Trophoblast cell (in vitro differentiated cells and primary cell): ENCODE results near the gene LAMB1.
A peak's percentile ranks its signal among the peaks of the same experiment; 100 is the strongest.

Experiments used
- DNase-seq, 2 donors: peaks; one replicate each; pipeline ENCODE4 v3.0.0-alpha.2; 2016
- H2AFZ ChIP-seq: 2 replicates; pipeline ENCODE4 v1.6.1; 2013; ENCODE audit warnings: low read length, moderate library complexity, mild to moderate bottlenecking; ENCODE audit not compliant: insufficient read depth, poor library complexity
- H2AK5ac ChIP-seq: 2 replicates; pipeline ENCODE4 v1.6.1; 2013; ENCODE audit warnings: mild to moderate bottlenecking, low read length
- H2BK120ac ChIP-seq: 2 replicates; pipeline ENCODE4 v1.6.1; 2013; ENCODE audit warnings: low read length, mild to moderate bottlenecking, moderate library complexity; ENCODE audit not compliant: insufficient read depth, poor library complexity
- H2BK12ac ChIP-seq: 2 replicates; pipeline ENCODE4 v1.6.1; 2013; ENCODE audit warnings: mild to moderate bottlenecking, low read length, moderate library complexity
- H2BK5ac ChIP-seq: 2 replicates; pipeline ENCODE4 v1.6.1; 2013; ENCODE audit warnings: low read length, low read depth, moderate library complexity, mild to moderate bottlenecking; ENCODE audit not compliant: poor library complexity
- H3K14ac ChIP-seq: 2 replicates; pipeline ENCODE4 v1.6.1; 2013; ENCODE audit warnings: mild to moderate bottlenecking, low read length
- H3K18ac ChIP-seq: 2 replicates; pipeline ENCODE4 v1.6.1; 2013; ENCODE audit warnings: mild to moderate bottlenecking, low read length
- H3K23ac ChIP-seq: 2 replicates; pipeline ENCODE4 v1.6.1; 2013; ENCODE audit warnings: low read length
- H3K27ac ChIP-seq: 2 replicates; pipeline ENCODE4 v1.5.1; 2013; ENCODE audit warnings: low read depth, mild to moderate bottlenecking, inconsistent platforms, low read length, moderate library complexity
- H3K27me3 ChIP-seq: 2 replicates; pipeline ENCODE4 v1.6.1; 2013; ENCODE audit warnings: inconsistent platforms, mild to moderate bottlenecking, low read length, moderate library complexity; ENCODE audit not compliant: insufficient read depth
- H3K36me3 ChIP-seq, 2 experiments: 1 replicate in 1 of 2; 2 replicates in 1 of 2; pipeline ENCODE4 v1.6.1; 2013; ENCODE audit warnings: low read length in 2 of 2, mild to moderate bottlenecking in 2 of 2, moderate library complexity in 1 of 2; ENCODE audit not compliant: insufficient read depth in 2 of 2, control insufficient read depth in 1 of 2
- H3K4ac ChIP-seq: 2 replicates; pipeline ENCODE4 v1.6.1; 2013; ENCODE audit warnings: low read depth, mild to moderate bottlenecking, low read length, moderate library complexity
- H3K4me1 ChIP-seq, 2 experiments: 1 replicate in 1 of 2; 2 replicates in 1 of 2; pipeline ENCODE4 v1.6.1; 2013; ENCODE audit warnings: low read length in 2 of 2, mild to moderate bottlenecking in 2 of 2, moderate library complexity in 1 of 2; ENCODE audit not compliant: insufficient read depth in 2 of 2, control insufficient read depth in 1 of 2
- H3K4me2 ChIP-seq: 2 replicates; pipeline ENCODE4 v1.6.1; 2013; ENCODE audit warnings: inconsistent platforms, mild to moderate bottlenecking, low read length, moderate library complexity
- H3K4me3 ChIP-seq: 2 replicates; pipeline ENCODE4 v1.5.1; 2013; ENCODE audit warnings: mild to moderate bottlenecking, low read depth, low read length, inconsistent platforms
- H3K79me1 ChIP-seq: one replicate; pipeline ENCODE4 v1.6.1; 2013; ENCODE audit warnings: low read length
- H3K79me2 ChIP-seq: 2 replicates; pipeline ENCODE4 v1.6.1; 2013; ENCODE audit warnings: low read length, mild to moderate bottlenecking; ENCODE audit not compliant: control insufficient read depth, insufficient read depth, poor library complexity
- H3K9ac ChIP-seq: 2 replicates; pipeline ENCODE4 v1.6.1; 2013; ENCODE audit warnings: mild to moderate bottlenecking, low read length
- H3K9me3 ChIP-seq: 2 replicates; pipeline ENCODE4 v1.6.1; 2013; ENCODE audit warnings: low read depth, mild to moderate bottlenecking, control low read depth, inconsistent platforms, low read length; ENCODE audit not compliant: insufficient read depth
- H4K12ac ChIP-seq: 2 replicates; pipeline ENCODE4 v1.6.1; 2013; ENCODE audit warnings: low read depth, mild to moderate bottlenecking, low read length, moderate library complexity
- H4K8ac ChIP-seq: 2 replicates; pipeline ENCODE4 v1.6.1; 2013; ENCODE audit warnings: low read depth, mild to moderate bottlenecking, low read length, moderate library complexity
- H4K91ac ChIP-seq: one replicate; pipeline ENCODE4 v1.6.1; 2013; ENCODE audit warnings: low read depth, mild to moderate bottlenecking, low read length, moderate library complexity
- WGBS: extraction: QIAGEN DNeasy Blood & Tissue Kit; methylation state at CpG from one replicate; pipeline ENCODE4 v1.1.7; 2013; ENCODE audit warnings: missing lambda C conversion rate; ENCODE audit not compliant: insufficient read length, insufficient coverage; ENCODE audit errors: extremely low coverage; 5-methylcytosine and 5-hydroxymethylcytosine counted together

The LAMB1 gene

DNA sequence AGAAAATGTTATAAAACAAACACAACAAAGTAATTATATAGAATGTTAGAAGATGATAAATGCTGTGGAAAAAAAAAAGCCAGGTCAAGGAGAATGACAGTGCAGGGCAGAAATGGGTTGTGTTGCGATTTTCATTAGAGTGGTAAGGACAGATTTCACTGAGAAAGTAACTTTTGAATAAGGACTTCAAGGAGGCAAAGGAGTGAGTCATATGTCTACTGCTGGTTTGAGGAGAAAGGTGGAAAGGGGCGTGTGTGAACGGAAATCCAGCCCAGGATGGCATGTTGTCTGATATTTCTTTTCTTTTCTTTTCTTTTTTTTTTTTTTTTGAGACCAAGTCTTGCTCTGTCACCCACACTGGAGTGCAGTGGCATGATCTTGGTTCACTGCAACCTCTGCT, 124.3 kb downstream of the LAMB1 start:
- Histone ChIP-seq H4K8ac (no peak overlapping the region), H3K4ac (no peak overlapping the region), H3K23ac (no peak overlapping the region), H3K27me3 (no peaks in the 10 kb centered on the region), H3K14ac (no peak overlapping the region), H3K4me2 (no peak overlapping the region), H2AK5ac (no peak overlapping the region), H3K79me2 (no peaks in the 10 kb centered on the region), H3K27ac (no peak overlapping the region), H2BK120ac (no peak overlapping the region), H3K9ac (no peak overlapping the region), H3K9me3 (no peaks in the 10 kb centered on the region), H3K79me1 (no peaks in the 10 kb centered on the region), H3K4me1 (no peaks in the 10 kb centered on the region), H2BK12ac (no peak overlapping the region), H2AFZ (no peak overlapping the region), H4K12ac (no peak overlapping the region), H3K4me3 (no peak overlapping the region), H3K36me3 (no peaks in the 10 kb centered on the region), H2BK5ac (no peak overlapping the region), H3K18ac (no peak overlapping the region), H4K91ac (no peak overlapping the region)
- WGBS = no CpG with 5 or more reads among the region's 3 CpGs
- DNase-seq = no peak

DNA sequence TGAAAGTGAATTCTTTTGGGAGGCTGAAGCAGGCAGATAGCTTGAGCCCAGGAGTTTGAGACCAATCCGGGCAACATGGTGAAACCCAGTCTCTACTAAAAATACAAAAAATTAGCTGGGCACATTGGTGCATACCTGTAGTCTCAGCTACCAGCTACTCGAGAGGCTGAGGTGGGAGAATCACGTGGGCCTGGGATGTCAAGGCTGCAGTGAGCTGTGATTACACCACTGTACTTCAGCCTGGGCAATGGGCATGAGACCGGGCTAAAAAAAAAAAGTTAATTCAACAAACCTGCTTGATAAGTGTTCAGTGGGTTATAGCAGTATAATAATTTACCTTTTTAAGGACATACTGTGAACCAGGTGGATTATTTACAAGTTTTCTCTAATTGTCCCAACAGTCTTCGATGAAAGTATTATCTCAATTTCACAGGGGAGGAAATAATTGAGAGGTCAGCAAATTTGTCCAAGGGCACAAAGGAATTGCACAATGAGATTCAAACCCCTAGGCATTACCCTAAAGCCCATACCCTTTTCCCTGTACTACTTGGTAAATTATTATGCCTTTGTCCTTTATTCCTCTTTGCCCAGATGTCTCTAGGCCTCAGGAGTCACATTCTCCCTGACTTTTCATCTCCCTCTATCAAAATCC, 125.1 kb downstream of the LAMB1 start:
- no peak overlapping the region for H3K23ac ChIP-seq
- H4K91ac ChIP-seq = no peak overlapping the region
- H3K14ac ChIP-seq = no peak overlapping the region
- no peak overlapping the region for H2BK5ac ChIP-seq
- no peak overlapping the region for H4K12ac ChIP-seq
- H3K79me2 ChIP-seq = no peaks in the 10 kb centered on the region
- H3K9me3 ChIP-seq = no peaks in the 10 kb centered on the region
- no peak overlapping the region for H2AFZ ChIP-seq
- no peaks in the 10 kb centered on the region for H3K79me1 ChIP-seq
- H2BK120ac ChIP-seq = no peak overlapping the region
- no peak overlapping the region for H2BK12ac ChIP-seq
- H3K18ac ChIP-seq = no peak overlapping the region
- H3K36me3 ChIP-seq = no peaks in the 10 kb centered on the region
- no peak overlapping the region for H3K4ac ChIP-seq
- H3K4me2 ChIP-seq = no peak overlapping the region
- no peak overlapping the region for H2AK5ac ChIP-seq
- H3K4me1 ChIP-seq = no peaks in the 10 kb centered on the region
- H3K27me3 ChIP-seq = no peaks in the 10 kb centered on the region
- no peak overlapping the region for H3K4me3 ChIP-seq
- no CpG with 5 or more reads among the region's 5 CpGs for WGBS
- no peak overlapping the region for H3K9ac ChIP-seq
- H3K27ac ChIP-seq = no peak overlapping the region
- H4K8ac ChIP-seq = no peak overlapping the region
- no peak for DNase-seq

DNA sequence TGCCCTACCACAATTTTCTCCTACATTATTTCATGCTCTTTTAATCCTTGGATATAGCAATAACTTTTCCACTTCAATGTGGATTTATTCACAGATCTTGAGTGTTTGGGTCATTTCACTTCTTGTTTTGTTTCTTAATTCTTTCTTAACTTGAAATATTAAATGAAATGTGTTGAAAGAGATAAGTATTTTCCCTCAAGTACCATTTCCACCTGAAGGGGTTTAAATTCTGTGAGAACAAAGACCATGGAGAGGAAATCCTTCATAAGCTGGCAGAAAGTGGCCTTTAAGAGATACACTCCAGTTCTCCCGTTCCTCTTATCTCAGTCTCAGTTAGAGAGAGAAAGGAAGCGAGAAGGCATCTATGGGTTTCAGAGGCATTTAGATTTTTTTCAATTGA, 126.0 kb downstream of the LAMB1 start:
- Histone ChIP-seq H3K4me2 (no peak overlapping the region), H4K12ac (no peak overlapping the region), H2BK5ac (no peak overlapping the region), H4K8ac (no peak overlapping the region), H2AFZ (no peak overlapping the region), H3K23ac (no peak overlapping the region), H2BK120ac (no peak overlapping the region), H3K79me2 (no peaks in the 10 kb centered on the region), H2BK12ac (no peak overlapping the region), H3K4me1 (no peaks in the 10 kb centered on the region), H2AK5ac (no peak overlapping the region), H3K4ac (no peak overlapping the region), H3K36me3 (no peaks in the 10 kb centered on the region), H4K91ac (no peak overlapping the region), H3K18ac (no peak overlapping the region), H3K4me3 (no peak overlapping the region), H3K79me1 (no peaks in the 10 kb centered on the region), H3K27ac (no peak overlapping the region), H3K27me3 (no peaks in the 10 kb centered on the region), H3K9me3 (peaks cover 2% of the 10 kb centered on the region), H3K14ac (no peak overlapping the region), H3K9ac (no peak overlapping the region)
- no peak for DNase-seq
- no CpG with 5 or more reads among the region's 2 CpGs for WGBS

DNA sequence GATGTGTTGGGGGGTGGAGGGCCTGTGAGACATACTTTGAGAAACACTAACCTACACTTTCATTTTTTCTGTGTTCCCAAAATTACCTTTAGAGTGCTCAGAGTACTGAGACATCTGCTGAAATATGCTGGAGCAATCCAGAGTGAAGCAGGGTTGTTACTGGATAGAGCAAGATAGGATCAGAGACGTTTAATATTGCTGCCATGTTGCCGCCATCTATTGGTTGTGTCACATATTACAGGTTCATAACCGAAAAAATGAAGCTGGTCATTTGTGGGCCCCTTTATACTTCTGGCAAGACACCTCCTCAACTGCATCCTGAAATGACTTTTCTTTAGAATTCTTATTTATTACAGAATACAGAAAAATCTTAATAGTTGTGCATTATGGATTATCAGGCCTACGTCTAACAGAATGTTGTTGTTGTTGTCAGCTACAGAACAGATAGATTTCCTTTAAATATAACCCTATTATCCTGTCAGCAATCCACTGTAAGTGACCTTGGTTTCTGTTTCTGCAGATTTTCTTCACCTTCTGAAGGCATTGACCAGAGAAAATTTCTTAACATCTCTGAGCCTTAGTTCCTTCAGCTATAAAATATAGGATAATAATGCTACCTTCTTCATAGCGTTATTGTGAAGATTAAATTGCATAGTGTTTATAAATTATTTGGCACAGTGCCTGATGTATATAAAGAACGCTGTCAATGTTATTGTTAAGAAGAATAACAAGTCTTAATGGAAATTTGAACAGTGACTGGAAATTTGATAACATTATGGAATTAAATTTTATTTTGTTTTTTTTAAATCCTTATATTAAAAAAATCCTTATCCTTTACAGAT, 128.1 kb downstream of the LAMB1 start:
- no peak overlapping the region for H3K9ac ChIP-seq
- H3K27me3 ChIP-seq = no peaks in the 10 kb centered on the region
- H3K79me1 ChIP-seq = no peaks in the 10 kb centered on the region
- WGBS = no CpG with 5 or more reads among the region's 6 CpGs
- no peak overlapping the region for H3K4me2 ChIP-seq
- H3K9me3 ChIP-seq = peaks cover 2% of the 10 kb centered on the region
- H2BK12ac ChIP-seq = no peak overlapping the region
- H4K12ac ChIP-seq = no peak overlapping the region
- H3K4me1 ChIP-seq = no peaks in the 10 kb centered on the region
- peak; percentile 37 to 83 for DNase-seq
- H4K8ac ChIP-seq = no peak overlapping the region
- H2AK5ac ChIP-seq = no peak overlapping the region
- H3K36me3 ChIP-seq = no peaks in the 10 kb centered on the region
- H3K23ac ChIP-seq = no peak overlapping the region
- no peak overlapping the region for H2BK5ac ChIP-seq
- no peak overlapping the region for H3K4ac ChIP-seq
- no peak overlapping the region for H2AFZ ChIP-seq
- H3K14ac ChIP-seq = no peak overlapping the region
- no peak overlapping the region for H2BK120ac ChIP-seq
- H3K79me2 ChIP-seq = no peaks in the 10 kb centered on the region
- H3K27ac ChIP-seq = no peak overlapping the region
- no peak overlapping the region for H3K18ac ChIP-seq
- H3K4me3 ChIP-seq = no peak overlapping the region
- H4K91ac ChIP-seq = no peak overlapping the region
